H9 (cell line): ENCODE measurements around the gene PAQR3. TPM values are rescaled to one million over a fixed set of nuclear protein-coding genes. Genes with fewer than 3 reads are reported as not detected.

Experiments
- DNase-seq: peaks from one replicate; pipeline ENCODE4 v3.0.0-alpha.2; 2017
- H2AFZ ChIP-seq: one replicate; pipeline ENCODE4 v1.6.1; 2013; ENCODE audit warnings: mild to moderate bottlenecking, low read length, control low read depth, moderate library complexity
- H2AK5ac ChIP-seq: 2 replicates; pipeline ENCODE4 v1.6.1; 2013; ENCODE audit warnings: low read length, control low read depth, mixed read lengths; ENCODE audit not compliant: insufficient read length
- H2BK120ac ChIP-seq: one replicate; pipeline ENCODE4 v1.6.1; 2013; ENCODE audit warnings: low read depth, mild to moderate bottlenecking, low read length, control low read depth, inconsistent platforms; ENCODE audit not compliant: poor library complexity, severe bottlenecking
- H2BK12ac ChIP-seq: 2 replicates; pipeline ENCODE4 v1.6.1; 2013; ENCODE audit warnings: low read length, control low read depth, mixed read lengths, low read depth; ENCODE audit not compliant: insufficient read length
- H2BK15ac ChIP-seq: 2 replicates; pipeline ENCODE4 v1.6.1; 2013; ENCODE audit warnings: low read depth, low read length, control low read depth
- H2BK20ac ChIP-seq: one replicate; pipeline ENCODE4 v1.6.1; 2013; ENCODE audit warnings: low read depth, mild to moderate bottlenecking, low read length, control low read depth, inconsistent platforms; ENCODE audit not compliant: poor library complexity, severe bottlenecking
- H2BK5ac ChIP-seq: 2 replicates; pipeline ENCODE4 v1.6.1; 2013; ENCODE audit warnings: low read length, control low read depth, mixed read lengths; ENCODE audit not compliant: insufficient read length
- H3K14ac ChIP-seq: 2 replicates; pipeline ENCODE4 v1.6.1; 2013; ENCODE audit warnings: low read length, control low read depth; ENCODE audit not compliant: insufficient read depth
- H3K18ac ChIP-seq: 2 replicates; pipeline ENCODE4 v1.6.1; 2013; ENCODE audit warnings: low read depth, mild to moderate bottlenecking, mixed read lengths, low read length, control low read depth; ENCODE audit not compliant: insufficient read length
- H3K23ac ChIP-seq: 2 replicates; pipeline ENCODE4 v1.6.1; 2013; ENCODE audit warnings: low read length, control low read depth, mixed read lengths, low read depth; ENCODE audit not compliant: insufficient read length
- H3K23me2 ChIP-seq: 2 replicates; pipeline ENCODE4 v1.6.1; 2013; ENCODE audit warnings: low read depth, mild to moderate bottlenecking, mixed read lengths, low read length, control low read depth; ENCODE audit not compliant: insufficient read length, poor library complexity, severe bottlenecking
- H3K27ac ChIP-seq: 2 replicates; pipeline ENCODE4 v1.5.1; 2013; ENCODE audit warnings: low read length, control low read depth, mixed read lengths, low read depth; ENCODE audit not compliant: insufficient read length
- H3K27me3 ChIP-seq: 2 replicates; pipeline ENCODE4 v1.6.1; 2013; ENCODE audit warnings: low read length, control low read depth, inconsistent platforms; ENCODE audit not compliant: insufficient read depth
- H3K4ac ChIP-seq: 2 replicates; pipeline ENCODE4 v1.6.1; 2013; ENCODE audit warnings: low read depth, mild to moderate bottlenecking, control low read depth, inconsistent platforms, low read length, moderate library complexity
- H3K4me1 ChIP-seq: 2 replicates; pipeline ENCODE4 v1.6.1; 2013; ENCODE audit warnings: low read length, control low read depth, inconsistent platforms; ENCODE audit not compliant: insufficient read depth
- H3K4me2 ChIP-seq: 2 replicates; pipeline ENCODE4 v1.6.1; 2013; ENCODE audit warnings: low read length, control low read depth, mixed read lengths; ENCODE audit not compliant: insufficient read length, insufficient read depth
- H3K56ac ChIP-seq: 2 replicates; pipeline ENCODE4 v1.6.1; 2013; ENCODE audit warnings: low read depth, mild to moderate bottlenecking, mixed read lengths, low read length, control low read depth; ENCODE audit not compliant: insufficient read length
- H3K79me1 ChIP-seq: 2 replicates; pipeline ENCODE4 v1.6.1; 2013; ENCODE audit warnings: low read depth, mild to moderate bottlenecking, moderate library complexity, low read length, control low read depth, inconsistent platforms; ENCODE audit not compliant: insufficient read depth, poor library complexity, severe bottlenecking
- H3K79me2 ChIP-seq: 2 replicates; pipeline ENCODE4 v1.6.1; 2013; ENCODE audit warnings: low read length, control low read depth, inconsistent platforms; ENCODE audit not compliant: insufficient read depth
- H3K9ac ChIP-seq: 2 replicates; pipeline ENCODE4 v1.6.1; 2013; ENCODE audit warnings: low read length, control low read depth, mixed read lengths; ENCODE audit not compliant: insufficient read length; ENCODE audit errors: extremely low read depth
- H3K9me3 ChIP-seq: one replicate; pipeline ENCODE4 v1.6.1; 2013; ENCODE audit warnings: low read depth, low read length, inconsistent platforms; ENCODE audit not compliant: control insufficient read depth
- H3T11ph ChIP-seq: one replicate; pipeline ENCODE4 v1.6.1; 2013; ENCODE audit warnings: mild to moderate bottlenecking, low read length, control low read depth, inconsistent platforms
- H4K20me1 ChIP-seq: one replicate; pipeline ENCODE4 v1.6.1; 2013; ENCODE audit not compliant: control insufficient read depth, insufficient read length, insufficient read depth
- H4K5ac ChIP-seq: 2 replicates; pipeline ENCODE4 v1.6.1; 2013; ENCODE audit warnings: low read depth, mild to moderate bottlenecking, mixed read lengths, low read length, control low read depth; ENCODE audit not compliant: insufficient read length
- H4K8ac ChIP-seq: replicated peaks from 2 replicates; pipeline ENCODE4 v1.6.1; 2013; ENCODE audit warnings: low read length, control low read depth, mixed read lengths, low read depth; ENCODE audit not compliant: insufficient read length
- H4K91ac ChIP-seq: 2 replicates; pipeline ENCODE4 v1.6.1; 2013; ENCODE audit warnings: low read depth, mild to moderate bottlenecking, moderate library complexity, mixed read lengths, low read length, control low read depth; ENCODE audit not compliant: insufficient read length
- H3K27ac Mint-ChIP-seq, 3 experiments: 2 replicates in 2 of 3; 3 replicates in 1 of 3; pipeline ENCODE4 v1.8.0; 2020 to 2021; ENCODE audit warnings: mixed read lengths in 3 of 3, mild to moderate bottlenecking in 1 of 3, moderate library complexity in 1 of 3
- H3K27me3 Mint-ChIP-seq: 2 replicates; pipeline ENCODE4 v1.8.0; 2021; ENCODE audit warnings: low read depth, mild to moderate bottlenecking, moderate library complexity, mixed read lengths
- H3K36me3 Mint-ChIP-seq, 3 experiments: 2 replicates in 2 of 3; 3 replicates in 1 of 3; pipeline ENCODE4 v1.8.0; 2020 to 2021; ENCODE audit warnings: low read depth in 3 of 3, mixed read lengths in 3 of 3; ENCODE audit not compliant: insufficient read depth in 1 of 3
- H3K4me1 Mint-ChIP-seq, 2 experiments: 2 replicates each; pipeline ENCODE4 v1.8.0; 2020; ENCODE audit warnings: mixed read lengths in 2 of 2
- H3K4me3 Mint-ChIP-seq, 2 experiments: 2 replicates in 1 of 2; 3 replicates in 1 of 2; pipeline ENCODE4 v1.8.0; 2020 to 2021; ENCODE audit warnings: mild to moderate bottlenecking in 2 of 2, mixed read lengths in 2 of 2, moderate library complexity in 1 of 2
- H3K9me3 Mint-ChIP-seq, 2 experiments: 2 replicates in 1 of 2; 3 replicates in 1 of 2; pipeline ENCODE4 v1.8.0; 2020; ENCODE audit warnings: mild to moderate bottlenecking in 2 of 2, mixed read lengths in 2 of 2, moderate library complexity in 1 of 2
- WGBS: extraction: QIAGEN DNeasy Blood & Tissue Kit; methylation state at CpG from one replicate; pipeline ENCODE4 v1.1.7; 2013; ENCODE audit warnings: missing lambda C conversion rate, low lambda C conversion rate, mixed read lengths; ENCODE audit not compliant: insufficient read length; ENCODE audit errors: extremely low coverage; 5-methylcytosine and 5-hydroxymethylcytosine counted together
- total RNA-seq: library from RNA; stranded (reverse); gene quantifications from 2 replicates; pipeline ENCODE4 v1.2.1, GENCODE V29; 2021
- TF ChIP-seq, protein P1 (sequence below): fragments of 200-600 bp; sonication (generic); conservative IDR thresholded peaks from 3 replicates; pipeline ENCODE4 v1.8.0; 2021; ENCODE audit warnings: antibody characterized with exemption, mild to moderate bottlenecking

Gene PAQR3
- total RNA-seq, 1 experiment from 2014 or later = 26.3 TPM

DNA sequence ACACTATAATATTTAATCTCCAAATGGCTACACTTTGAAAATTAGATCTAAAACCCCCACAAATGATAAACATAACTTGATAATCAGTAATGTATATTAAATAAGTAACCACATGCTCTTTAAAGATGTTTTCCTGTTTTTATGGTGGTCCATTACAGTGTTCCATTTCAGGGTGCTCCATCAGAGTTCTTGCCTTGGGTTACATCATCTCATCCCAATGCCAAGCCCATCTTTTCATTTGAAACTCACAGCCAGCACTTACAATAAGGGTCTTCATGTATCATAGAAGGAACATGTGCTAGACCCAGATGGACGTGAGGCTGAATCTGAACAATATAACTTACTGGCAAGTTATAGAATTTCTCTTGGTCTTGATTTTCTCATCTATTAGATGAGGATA is 10.5 kb upstream of the PAQR3 start:
- H2BK15ac ChIP-seq = no peak overlapping the region
- no peak overlapping the region for H3K9ac ChIP-seq
- no peak overlapping the region for H3K18ac ChIP-seq
- no peak overlapping the region for H3K27ac ChIP-seq
- no peaks in the 10 kb centered on the region for H3K79me1 ChIP-seq
- no peak overlapping the region for H3K4ac ChIP-seq
- no peaks in the 10 kb centered on the region for H3K27me3 ChIP-seq
- H3T11ph ChIP-seq = no peak overlapping the region
- no peaks in the 10 kb centered on the region for H3K4me1 ChIP-seq
- Mint-ChIP-seq H3K9me3 (no peaks in the 10 kb centered on the region), H3K4me3 (no peak overlapping the region), H3K27me3 (peaks cover 5% of the 10 kb centered on the region; the same call in 1 of the 2 replicates), H3K36me3 (no peaks in the 10 kb centered on the region; a peak in 1 of 7 replicates), H3K27ac (no peak overlapping the region), H3K4me1 (no peaks in the 10 kb centered on the region)
- no peak overlapping the region for H4K8ac ChIP-seq
- H3K79me2 ChIP-seq = no peaks in the 10 kb centered on the region
- no peak overlapping the region for H2BK20ac ChIP-seq
- no peak for DNase-seq
- no peak overlapping the region for H3K4me2 ChIP-seq
- no peak overlapping the region for H2BK12ac ChIP-seq
- no peak overlapping the region for H4K91ac ChIP-seq
- no peak overlapping the region for H3K23ac ChIP-seq
- WGBS = no CpG with 5 or more reads among the region's 1 CpG
- TF ChIP-seq, protein P1, sequence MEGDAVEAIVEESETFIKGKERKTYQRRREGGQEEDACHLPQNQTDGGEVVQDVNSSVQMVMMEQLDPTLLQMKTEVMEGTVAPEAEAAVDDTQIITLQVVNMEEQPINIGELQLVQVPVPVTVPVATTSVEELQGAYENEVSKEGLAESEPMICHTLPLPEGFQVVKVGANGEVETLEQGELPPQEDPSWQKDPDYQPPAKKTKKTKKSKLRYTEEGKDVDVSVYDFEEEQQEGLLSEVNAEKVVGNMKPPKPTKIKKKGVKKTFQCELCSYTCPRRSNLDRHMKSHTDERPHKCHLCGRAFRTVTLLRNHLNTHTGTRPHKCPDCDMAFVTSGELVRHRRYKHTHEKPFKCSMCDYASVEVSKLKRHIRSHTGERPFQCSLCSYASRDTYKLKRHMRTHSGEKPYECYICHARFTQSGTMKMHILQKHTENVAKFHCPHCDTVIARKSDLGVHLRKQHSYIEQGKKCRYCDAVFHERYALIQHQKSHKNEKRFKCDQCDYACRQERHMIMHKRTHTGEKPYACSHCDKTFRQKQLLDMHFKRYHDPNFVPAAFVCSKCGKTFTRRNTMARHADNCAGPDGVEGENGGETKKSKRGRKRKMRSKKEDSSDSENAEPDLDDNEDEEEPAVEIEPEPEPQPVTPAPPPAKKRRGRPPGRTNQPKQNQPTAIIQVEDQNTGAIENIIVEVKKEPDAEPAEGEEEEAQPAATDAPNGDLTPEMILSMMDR = no peak
- no peaks in the 10 kb centered on the region for H4K20me1 ChIP-seq
- H3K14ac ChIP-seq = no peak overlapping the region
- H2AFZ ChIP-seq = no peak overlapping the region
- H3K23me2 ChIP-seq = no peaks in the 10 kb centered on the region
- no peak overlapping the region for H4K5ac ChIP-seq
- no peak overlapping the region for H3K56ac ChIP-seq
- H2AK5ac ChIP-seq = no peak overlapping the region
- no peak overlapping the region for H2BK120ac ChIP-seq
- H2BK5ac ChIP-seq = no peak overlapping the region
- no peaks in the 10 kb centered on the region for H3K9me3 ChIP-seq
